Right atrium auricular region (tissue), 2 donors: Measurements from ENCODE around the gene TMCO6. TPM values are rescaled to one million over a fixed set of nuclear protein-coding genes. Genes with fewer than 3 reads are reported as not detected.
"Not testable (repeated sequence)": the region's sequence is repeated elsewhere in the genome, so short reads cannot be mapped to it uniquely, and the experiment has no call there.

Experiments used
- DNase-seq: peaks from one replicate; pipeline ENCODE4 v3.0.0-alpha.2; 2019; ENCODE audit warnings: low spot score
- H3K27ac ChIP-seq, 2 donors: fragments of 200-600 bp; sonication (generic); 1 replicate in 1 of 2; 2 replicates in 1 of 2; pipeline ENCODE4 v1.5.1; 2016 to 2019
- H3K27me3 ChIP-seq, 2 donors: fragments of 200-600 bp; sonication (generic); one replicate each; pipeline versions ENCODE4 v1.5.1 to v1.6.0; 2017 to 2019
- H3K36me3 ChIP-seq: fragments of 200-600 bp; sonication (generic); one replicate; pipeline ENCODE4 v1.5.1; 2016
- H3K4me1 ChIP-seq, 2 donors: fragments of 200-600 bp; sonication (generic); one replicate each; pipeline versions ENCODE4 v1.5.1 to v1.6.0; 2017 to 2019
- H3K4me3 ChIP-seq, 2 donors: fragments of 200-600 bp; sonication (generic); 1 replicate in 1 of 2; 2 replicates in 1 of 2; pipeline ENCODE4 v1.5.1; 2017 to 2019; ENCODE audit warnings: mild to moderate bottlenecking in 1 of 2, moderate library complexity in 1 of 2
- H3K9me3 ChIP-seq, 2 donors: fragments of 200-600 bp; sonication (generic); one replicate each; pipeline ENCODE4 v1.5.1; 2019
- CTCF ChIP-seq, 2 donors: fragments of 200-600 bp; sonication (generic); IDR thresholded peaks; one replicate each; pipeline ENCODE4 v1.5.1; 2019; ENCODE audit warnings: antibody characterized with exemption in 2 of 2
- total RNA-seq, 2 donors: library from RNA; depleted of rRNA; stranded (reverse); fragments of >200 nt; gene quantifications; one replicate each; pipeline ENCODE4 v1.1.0, GENCODE V29; 2016

TMCO6 gene
- 10 to 100 TPM; 10.6 to 26.0 TPM for total RNA-seq

GRCh38 chr5:140639148-140639981 lies at the start of gene TMCO6:
Gene TMCO6 (plus strand): TSS chr5:140639451. CDS start chr5:140639528, 77 bp downstream.
- peak; percentile 56 to 77 for TF ChIP-seq CTCF (IDR thresholded peaks at IDR 0.05)
- DNase-seq: peak; percentile 96
- Histone ChIP-seq H3K4me1 (peaks cover 0 to 33% of the 10 kb centered on the region in 2 donors), H3K27me3 (no peaks in the 10 kb centered on the region), H3K27ac (peak within 1 kb of the TSS; percentile 87), H3K9me3 (no peaks in the 10 kb centered on the region), H3K36me3 (peaks cover 8% of the 10 kb centered on the region), H3K4me3 (peak within 1 kb of the TSS; percentile 68 to 84)

GRCh38 chr5:140590861-140591260 lies 48.4 kb upstream of the TMCO6 start:
- H3K27me3 ChIP-seq: no peaks in the 10 kb centered on the region
- no peak for DNase-seq
- H3K36me3 ChIP-seq: no peaks in the 10 kb centered on the region
- H3K9me3 ChIP-seq: no peaks in the 10 kb centered on the region
- no peak overlapping the region for H3K4me3 ChIP-seq
- no peak overlapping the region for H3K27ac ChIP-seq
- TF ChIP-seq CTCF (IDR thresholded peaks at IDR 0.05): no peak
- H3K4me1 ChIP-seq: peaks cover 0 to 22% of the 10 kb centered on the region in 2 donors

GRCh38 chr5:140591747-140592372 lies 47.4 kb upstream of the TMCO6 start:
- peaks cover 0 to 32% of the 10 kb centered on the region in 2 donors for H3K4me1 ChIP-seq
- DNase-seq: no peak

GRCh38 chr5:140593070-140593469 lies 46.2 kb upstream of the TMCO6 start:
- H3K27me3 ChIP-seq, H3K36me3 ChIP-seq, H3K4me3 ChIP-seq, H3K9me3 ChIP-seq, H3K27ac ChIP-seq, DNase-seq: not testable (repeated sequence)
- peaks cover 0 to 33% of the 10 kb centered on the region in 2 donors for H3K4me1 ChIP-seq

More at GRCh38 chr5:140591747-140592372, 47.4 kb upstream of the TMCO6 start:
- no peaks in the 10 kb centered on the region for H3K36me3 ChIP-seq
- H3K4me3 ChIP-seq: no peak overlapping the region
- no peaks in the 10 kb centered on the region for H3K9me3 ChIP-seq
- no peaks in the 10 kb centered on the region for H3K27me3 ChIP-seq
- H3K27ac ChIP-seq: no peak overlapping the region
- TF ChIP-seq CTCF (IDR thresholded peaks at IDR 0.05): no peak

- Histone ChIP-seq H3K4me3 (no peak overlapping the region), H3K27me3 (no peaks in the 10 kb centered on the region), H3K4me1 (peaks cover 0 to 27% of the 10 kb centered on the region in 2 donors), H3K9me3 (no peaks in the 10 kb centered on the region), H3K36me3 (no peaks in the 10 kb centered on the region), H3K27ac (no peak overlapping the region)
- TF ChIP-seq CTCF (IDR thresholded peaks at IDR 0.05): no peak
- DNase-seq: no peak
Observed at GRCh38 chr5:140594169-140594568, 45.1 kb upstream of the TMCO6 start.

- Histone ChIP-seq H3K4me3 (no peak overlapping the region), H3K4me1 (peaks cover 0 to 24% of the 10 kb centered on the region in 2 donors), H3K27me3 (no peaks in the 10 kb centered on the region), H3K27ac (peak overlapping the region; percentile 31 to 37), H3K36me3 (no peaks in the 10 kb centered on the region), H3K9me3 (no peaks in the 10 kb centered on the region)
- no peak for TF ChIP-seq CTCF (IDR thresholded peaks at IDR 0.05)
- DNase-seq: no peak
Observed at GRCh38 chr5:140595538-140596300, 43.5 kb upstream of the TMCO6 start.
